ENCODE measurements around the gene SCGB1A1. TPM values are rescaled to one million over a fixed set of nuclear protein-coding genes. Genes with fewer than 3 reads are reported as not detected.

Gene SCGB1A1
- polyA plus RNA-seq, 1 donor from 2014 or later: not detected

DNA sequence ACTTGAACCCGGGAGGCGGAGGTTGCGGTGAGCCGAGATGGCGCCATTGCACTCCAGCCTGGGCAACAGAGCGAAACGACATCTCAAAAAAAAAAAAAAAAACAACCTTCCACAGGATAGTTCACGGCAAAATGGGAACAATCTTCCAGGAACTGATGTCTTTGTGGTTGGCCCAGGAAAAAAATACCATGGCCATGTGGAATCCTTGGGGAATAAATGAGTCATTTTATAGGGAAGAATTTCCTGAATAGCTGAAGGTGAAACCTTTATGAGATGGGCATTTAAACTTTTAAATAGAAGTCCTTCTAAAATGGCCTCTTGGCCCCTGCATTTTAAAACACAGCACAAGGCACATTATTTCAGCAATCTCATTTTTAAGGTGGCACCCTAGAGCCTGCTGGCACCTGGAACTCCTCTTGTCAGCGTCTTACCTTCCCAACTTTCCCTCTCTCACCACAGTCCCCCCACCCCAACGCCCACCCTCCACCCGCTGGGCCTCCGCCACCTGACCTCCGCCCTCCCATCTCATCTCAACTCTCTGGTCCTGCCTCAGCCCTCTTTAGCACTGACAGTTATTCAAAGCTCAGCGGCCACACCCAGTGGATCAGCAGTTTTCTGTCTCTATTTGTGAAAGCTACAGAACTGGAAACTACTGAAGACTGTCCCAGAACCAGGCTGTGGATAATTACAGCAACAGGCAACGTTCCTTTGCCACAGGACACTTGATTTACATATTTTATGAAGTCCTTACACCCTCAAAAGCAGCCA lies 43.1 kb downstream of the SCGB1A1 start:
- H3K27me3 ChIP-seq (ENCODE audit: insufficient read depth, low read depth, low read length): no peaks in the 10 kb centered on the region
- no peaks in the 10 kb centered on the region for H3K9me3 ChIP-seq (ENCODE audit: low read length)
- H3K36me3 ChIP-seq (ENCODE audit: insufficient read depth, low read length): no peaks in the 10 kb centered on the region
- no peaks in the 10 kb centered on the region for H3F3A ChIP-seq (ENCODE audit: insufficient read depth, low read length, poor library complexity, severe bottlenecking)
- no peak overlapping the region for H2AFZ ChIP-seq (ENCODE audit: low read depth, low read length)
- no peak overlapping the region for H3K4me2 ChIP-seq (ENCODE audit: low read length)
- no peak overlapping the region for H3K9ac ChIP-seq (ENCODE audit: low read length)
- H3K4me3 ChIP-seq (ENCODE audit: low read length): no peak overlapping the region
- H3K9me2 ChIP-seq (ENCODE audit: insufficient read depth, low read length): no peaks in the 10 kb centered on the region
- no peaks in the 10 kb centered on the region for H4K20me1 ChIP-seq (ENCODE audit: insufficient read depth)
- TF ChIP-seq, protein P1, sequence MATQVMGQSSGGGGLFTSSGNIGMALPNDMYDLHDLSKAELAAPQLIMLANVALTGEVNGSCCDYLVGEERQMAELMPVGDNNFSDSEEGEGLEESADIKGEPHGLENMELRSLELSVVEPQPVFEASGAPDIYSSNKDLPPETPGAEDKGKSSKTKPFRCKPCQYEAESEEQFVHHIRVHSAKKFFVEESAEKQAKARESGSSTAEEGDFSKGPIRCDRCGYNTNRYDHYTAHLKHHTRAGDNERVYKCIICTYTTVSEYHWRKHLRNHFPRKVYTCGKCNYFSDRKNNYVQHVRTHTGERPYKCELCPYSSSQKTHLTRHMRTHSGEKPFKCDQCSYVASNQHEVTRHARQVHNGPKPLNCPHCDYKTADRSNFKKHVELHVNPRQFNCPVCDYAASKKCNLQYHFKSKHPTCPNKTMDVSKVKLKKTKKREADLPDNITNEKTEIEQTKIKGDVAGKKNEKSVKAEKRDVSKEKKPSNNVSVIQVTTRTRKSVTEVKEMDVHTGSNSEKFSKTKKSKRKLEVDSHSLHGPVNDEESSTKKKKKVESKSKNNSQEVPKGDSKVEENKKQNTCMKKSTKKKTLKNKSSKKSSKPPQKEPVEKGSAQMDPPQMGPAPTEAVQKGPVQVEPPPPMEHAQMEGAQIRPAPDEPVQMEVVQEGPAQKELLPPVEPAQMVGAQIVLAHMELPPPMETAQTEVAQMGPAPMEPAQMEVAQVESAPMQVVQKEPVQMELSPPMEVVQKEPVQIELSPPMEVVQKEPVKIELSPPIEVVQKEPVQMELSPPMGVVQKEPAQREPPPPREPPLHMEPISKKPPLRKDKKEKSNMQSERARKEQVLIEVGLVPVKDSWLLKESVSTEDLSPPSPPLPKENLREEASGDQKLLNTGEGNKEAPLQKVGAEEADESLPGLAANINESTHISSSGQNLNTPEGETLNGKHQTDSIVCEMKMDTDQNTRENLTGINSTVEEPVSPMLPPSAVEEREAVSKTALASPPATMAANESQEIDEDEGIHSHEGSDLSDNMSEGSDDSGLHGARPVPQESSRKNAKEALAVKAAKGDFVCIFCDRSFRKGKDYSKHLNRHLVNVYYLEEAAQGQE (IDR thresholded peaks at IDR 0.05; ENCODE audit: borderline replicate concordance): no peak
- TF ChIP-seq TAF1 (IDR thresholded peaks at IDR 0.05; ENCODE audit: low read depth) (no peak), EZH2 (IDR thresholded peaks at IDR 0.05; ENCODE audit: borderline replicate concordance, insufficient read depth, low read length, poor library complexity, severe bottlenecking) (no peak), MXI1 (conservative IDR thresholded peaks at IDR 0.05; ENCODE audit: poor library complexity, severe bottlenecking) (no peak), RAD21 (conservative IDR thresholded peaks at IDR 0.05) (no peak), POLR2AphosphoS5 (IDR thresholded peaks at IDR 0.05) (no peak), EP300 (conservative IDR thresholded peaks at IDR 0.05; ENCODE audit: poor library complexity, severe bottlenecking) (no peak), SMC3 (conservative IDR thresholded peaks at IDR 0.05; ENCODE audit: poor library complexity) (no peak)
- TF ChIP-seq, protein P2, sequence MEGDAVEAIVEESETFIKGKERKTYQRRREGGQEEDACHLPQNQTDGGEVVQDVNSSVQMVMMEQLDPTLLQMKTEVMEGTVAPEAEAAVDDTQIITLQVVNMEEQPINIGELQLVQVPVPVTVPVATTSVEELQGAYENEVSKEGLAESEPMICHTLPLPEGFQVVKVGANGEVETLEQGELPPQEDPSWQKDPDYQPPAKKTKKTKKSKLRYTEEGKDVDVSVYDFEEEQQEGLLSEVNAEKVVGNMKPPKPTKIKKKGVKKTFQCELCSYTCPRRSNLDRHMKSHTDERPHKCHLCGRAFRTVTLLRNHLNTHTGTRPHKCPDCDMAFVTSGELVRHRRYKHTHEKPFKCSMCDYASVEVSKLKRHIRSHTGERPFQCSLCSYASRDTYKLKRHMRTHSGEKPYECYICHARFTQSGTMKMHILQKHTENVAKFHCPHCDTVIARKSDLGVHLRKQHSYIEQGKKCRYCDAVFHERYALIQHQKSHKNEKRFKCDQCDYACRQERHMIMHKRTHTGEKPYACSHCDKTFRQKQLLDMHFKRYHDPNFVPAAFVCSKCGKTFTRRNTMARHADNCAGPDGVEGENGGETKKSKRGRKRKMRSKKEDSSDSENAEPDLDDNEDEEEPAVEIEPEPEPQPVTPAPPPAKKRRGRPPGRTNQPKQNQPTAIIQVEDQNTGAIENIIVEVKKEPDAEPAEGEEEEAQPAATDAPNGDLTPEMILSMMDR (IDR thresholded peaks at IDR 0.05; ENCODE audit: poor library complexity, severe bottlenecking): no peak
- H3K27ac ChIP-seq (ENCODE audit: low read length): no peak overlapping the region
- no peaks in the 10 kb centered on the region for H3K79me2 ChIP-seq (replicated peaks; ENCODE audit: insufficient read depth, low read length)

DNA sequence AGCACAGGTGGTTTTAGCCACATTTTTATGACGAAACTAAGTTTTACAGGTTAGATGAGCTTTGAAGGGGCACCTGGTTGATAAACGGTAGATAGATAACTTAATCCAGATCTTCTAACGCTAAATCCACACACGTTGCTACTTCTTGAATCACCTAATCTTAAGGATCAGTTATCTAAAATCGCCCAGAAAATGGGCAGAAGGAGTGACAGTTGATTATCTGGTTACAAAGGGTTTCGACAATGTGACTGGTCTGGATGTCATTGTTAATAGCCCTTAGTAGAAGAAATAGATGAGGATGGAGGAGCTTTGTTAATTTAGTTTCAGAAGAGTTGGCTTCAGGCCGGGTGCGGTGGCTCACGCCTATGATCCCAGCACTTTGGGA lies 43.7 kb downstream of the SCGB1A1 start:
- Histone ChIP-seq H3K4me2 (ENCODE audit: low read length) (no peak overlapping the region), H3K27me3 (ENCODE audit: insufficient read depth, low read depth, low read length) (no peaks in the 10 kb centered on the region), H3F3A (ENCODE audit: insufficient read depth, low read length, poor library complexity, severe bottlenecking) (no peaks in the 10 kb centered on the region), H4K20me1 (ENCODE audit: insufficient read depth) (no peaks in the 10 kb centered on the region), H3K9me3 (ENCODE audit: low read length) (no peaks in the 10 kb centered on the region), H3K27ac (ENCODE audit: low read length) (no peak overlapping the region), H3K4me3 (ENCODE audit: low read length) (no peak overlapping the region), H3K36me3 (ENCODE audit: insufficient read depth, low read length) (no peaks in the 10 kb centered on the region), H3K79me2 (replicated peaks; ENCODE audit: insufficient read depth, low read length) (no peaks in the 10 kb centered on the region), H2AFZ (ENCODE audit: low read depth, low read length) (no peak overlapping the region), H3K9me2 (ENCODE audit: insufficient read depth, low read length) (no peaks in the 10 kb centered on the region), H3K9ac (ENCODE audit: low read length) (no peak overlapping the region)
- no peak for TF ChIP-seq POLR2AphosphoS5 (IDR thresholded peaks at IDR 0.05)

All from neural cell (in vitro differentiated cells).